Measurements from ENCODE around the gene WDR88. TPM values are rescaled to one million over a fixed set of nuclear protein-coding genes. Genes with fewer than 3 reads are reported as not detected.

The WDR88 gene
- total RNA-seq, 1 experiment from 2014 or later: 0.20 TPM

- H3K4me1 Mint-ChIP-seq (ENCODE audit: low read depth, unreplicated experiment): peaks cover 19% of the 10 kb centered on the region
- DNase-seq: no peak
- H3K36me3 Mint-ChIP-seq (ENCODE audit: insufficient read depth, unreplicated experiment): no peaks in the 10 kb centered on the region
- ChIA-PET POLR2A (no interaction called here), CTCF (interaction anchor here (0.6 kb wide), 2 partner anchors 38 to 872 kb away, joined by 3 read pairs; no protein-coding TSS in a partner anchor)
- Histone ChIP-seq H3K4me1 (peaks cover 17% of the 10 kb centered on the region), H3K9me3 (no peaks in the 10 kb centered on the region), H3K36me3 (ENCODE audit: control insufficient read depth, insufficient read depth, low read length) (no peaks in the 10 kb centered on the region), H3K27me3 (replicated peaks; ENCODE audit: control insufficient read depth, insufficient read depth, low read length) (no peaks in the 10 kb centered on the region), H3K4me3 (ENCODE audit: low read depth, low read length) (no peak overlapping the region)
- H3K27ac Mint-ChIP-seq (ENCODE audit: unreplicated experiment): no peak overlapping the region
- H3K27me3 Mint-ChIP-seq (ENCODE audit: insufficient read depth, unreplicated experiment): no peaks in the 10 kb centered on the region
- no peak for TF ChIP-seq CTCF (IDR thresholded peaks at IDR 0.05; ENCODE audit: insufficient read depth in 1 of 2, low read depth in 1 of 2, low read length in 1 of 2, severe bottlenecking in 1 of 2, unreplicated experiment in 1 of 2)
- no peaks in the 10 kb centered on the region for H3K9me3 Mint-ChIP-seq (ENCODE audit: unreplicated experiment)
- intact Hi-C loops (cut with micrococcal nuclease; ENCODE audit: unreplicated experiment): no loop called here
- no peak overlapping the region for H3K4me3 Mint-ChIP-seq (ENCODE audit: unreplicated experiment)
- BruUV-seq (replicated peaks): no TSS peak
Observed at GRCh38 chr19:33146209-33146608, 14.3 kb downstream of the WDR88 start.

GRCh38 chr19:33147538-33147937 is 15.6 kb downstream of the WDR88 start:
- H3K27me3 Mint-ChIP-seq (ENCODE audit: insufficient read depth, unreplicated experiment): no peaks in the 10 kb centered on the region
- no peaks in the 10 kb centered on the region for H3K9me3 ChIP-seq
- POLR2A ChIA-PET: no interaction called here
- no peak for DNase-seq
- peak overlapping the region; percentile 22 for H3K27ac Mint-ChIP-seq (ENCODE audit: unreplicated experiment)
- intact Hi-C loops (cut with micrococcal nuclease; ENCODE audit: unreplicated experiment): no loop called here
- no peaks in the 10 kb centered on the region for H3K9me3 Mint-ChIP-seq (ENCODE audit: unreplicated experiment)
- H3K4me3 ChIP-seq (ENCODE audit: low read depth, low read length): no peak overlapping the region
- no peaks in the 10 kb centered on the region for H3K27me3 ChIP-seq (replicated peaks; ENCODE audit: control insufficient read depth, insufficient read depth, low read length)
- H3K36me3 Mint-ChIP-seq (ENCODE audit: insufficient read depth, unreplicated experiment): no peaks in the 10 kb centered on the region
- BruUV-seq (replicated peaks): no TSS peak
- H3K4me1 ChIP-seq: peaks cover 17% of the 10 kb centered on the region
- H3K4me3 Mint-ChIP-seq (ENCODE audit: unreplicated experiment): no peak overlapping the region
- peaks cover 19% of the 10 kb centered on the region for H3K4me1 Mint-ChIP-seq (ENCODE audit: low read depth, unreplicated experiment)
- no peaks in the 10 kb centered on the region for H3K36me3 ChIP-seq (ENCODE audit: control insufficient read depth, insufficient read depth, low read length)
- TF ChIP-seq CTCF (IDR thresholded peaks at IDR 0.05; ENCODE audit: insufficient read depth in 1 of 2, low read depth in 1 of 2, low read length in 1 of 2, severe bottlenecking in 1 of 2, unreplicated experiment in 1 of 2): no peak
- CTCF ChIA-PET: interaction anchor here (0.7 to 2.1 kb wide), 2 partner anchors 35 to 36 kb away, joined by 3 to 8 read pairs; no protein-coding TSS in a partner anchor

- Mint-ChIP-seq H3K4me3 (ENCODE audit: unreplicated experiment) (no peak overlapping the region), H3K4me1 (ENCODE audit: low read depth, unreplicated experiment) (peaks cover 19% of the 10 kb centered on the region), H3K9me3 (ENCODE audit: unreplicated experiment) (no peaks in the 10 kb centered on the region), H3K27ac (ENCODE audit: unreplicated experiment) (peak overlapping the region; percentile 60), H3K36me3 (ENCODE audit: insufficient read depth, unreplicated experiment) (no peaks in the 10 kb centered on the region), H3K27me3 (ENCODE audit: insufficient read depth, unreplicated experiment) (no peaks in the 10 kb centered on the region)
- DNase-seq: peak; percentile 51 to 55
- H3K27me3 ChIP-seq (replicated peaks; ENCODE audit: control insufficient read depth, insufficient read depth, low read length): no peaks in the 10 kb centered on the region
- intact Hi-C loops (cut with micrococcal nuclease; ENCODE audit: unreplicated experiment): no loop called here
- POLR2A ChIA-PET: interaction anchor here (0.6 kb wide), 1 partner anchor 26 kb away, joined by 3 read pairs; no protein-coding TSS in a partner anchor
- H3K4me3 ChIP-seq (ENCODE audit: low read depth, low read length): no peak overlapping the region
- BruUV-seq (replicated peaks): no TSS peak
- H3K36me3 ChIP-seq (ENCODE audit: control insufficient read depth, insufficient read depth, low read length): no peaks in the 10 kb centered on the region
- peaks cover 9% of the 10 kb centered on the region; the same call in 1 of the 2 replicates for H3K4me1 ChIP-seq
- TF ChIP-seq CTCF (IDR thresholded peaks at IDR 0.05; ENCODE audit: insufficient read depth in 1 of 2, low read depth in 1 of 2, low read length in 1 of 2, severe bottlenecking in 1 of 2, unreplicated experiment in 1 of 2): no peak
- CTCF ChIA-PET: interaction anchor here (0.7 kb wide), 2 partner anchors 25 to 33 kb away, joined by 3 to 4 read pairs; no protein-coding TSS in a partner anchor
- no peaks in the 10 kb centered on the region for H3K9me3 ChIP-seq
Observed at GRCh38 chr19:33150852-33151518, 19.1 kb downstream of the WDR88 start.

Measured in Caco-2 (cell line).